ENCODE results near the gene RGS8.

- TF ChIP-seq PAX5 (IDR thresholded peaks at IDR 0.05; ENCODE audit: insufficient read depth, low read length, severe bottlenecking) (no peak), POLR2A (IDR thresholded peaks at IDR 0.05; ENCODE audit: low read depth, low read length) (no peak), TAF1 (IDR thresholded peaks at IDR 0.05; ENCODE audit: low read depth, low read length) (no peak), POLR2AphosphoS5 (IDR thresholded peaks at IDR 0.05; ENCODE audit: low read depth, low read length) (no peak)
Measured at GRCh38 chr1:182662121-182662890, 22.1 kb downstream of the RGS8 start.
